K562 (cell line): ENCODE measurements around the gene TBC1D5. TPM values are rescaled to one million over a fixed set of nuclear protein-coding genes. Genes with fewer than 3 reads are reported as not detected.

Experiments
- ATAC-seq: fragments of 200-7000 bp; cut with Tn5 transposase; 3 replicates; pipeline ENCODE4 v1.9.1; 2020; ENCODE audit warnings: moderate library complexity
- BruUV-seq: library from RNA; stranded (reverse); fragments of 400-500 nt; replicated peaks from 2 replicates; lab custom pipeline; 2021; lab: Mats Ljungman, UMichigan
- CTCF ChIA-PET: fragments of 300-600 bp; formaldehyde crosslinking; extraction: SDS; loops from one replicate; lab custom pipeline; 2021; ENCODE audit warnings: low intra/inter-chr PET ratio; lab: Yijun Ruan, JAX
- POLR2A ChIA-PET: fragments of 300-600, 350-650 bp; sonication (Branson Sonifier 250); formaldehyde crosslinking; extraction: SDS; loops from one replicate; lab custom pipeline; 2021; ENCODE audit warnings: antibody characterized with exemption, inconsistent platforms; lab: Yijun Ruan, JAX
- DNase-seq, 4 experiments: peaks; one replicate each; pipeline versions ENCODE4 v3.0.0 to v3.0.0-alpha.2; 2011 to 2018; ENCODE audit warnings: low spot score in 3 of 4, mixed read lengths in 3 of 4; ENCODE audit errors: extremely low read depth in 1 of 4
- FAIRE-seq: peaks from 2 replicates; lab custom pipeline; 2011; peaks lifted over from hg19 to GRCh38; lab: Jason Lieb, UNC
- H2AFZ ChIP-seq: 2 replicates; pipeline ENCODE4 v1.6.0; 2011; ENCODE audit warnings: low read depth, low read length, control low read depth, inconsistent platforms
- H3K27ac ChIP-seq: fragments of 200-600 bp; 3 replicates; pipeline ENCODE4 v1.8.0; 2011; ENCODE audit warnings: low read depth, mild to moderate bottlenecking, control low read depth, inconsistent platforms, low read length, moderate library complexity, mixed read lengths; ENCODE audit errors: extremely low read depth
- H3K27me3 ChIP-seq, 2 experiments: fragments of 300-600 bp in 1 of 2; 2 replicates in 1 of 2; 3 replicates in 1 of 2; pipeline versions ENCODE4 v1.6.0 to v1.8.0; 2011; ENCODE audit warnings: inconsistent platforms in 2 of 2, low read length in 2 of 2, mild to moderate bottlenecking in 1 of 2, mixed read lengths in 1 of 2, moderate library complexity in 1 of 2; ENCODE audit not compliant: control insufficient read depth in 2 of 2, insufficient read depth in 2 of 2
- H3K36me3 ChIP-seq: fragments of 300-600 bp; 3 replicates; pipeline ENCODE4 v1.8.0; 2011; ENCODE audit warnings: mild to moderate bottlenecking, low read length, inconsistent platforms; ENCODE audit not compliant: control insufficient read depth, insufficient read depth
- H3K4me1 ChIP-seq, 2 experiments: fragments of 200-600 bp in 1 of 2; replicated peaks in 1 of 2; 2 replicates in 1 of 2; 3 replicates in 1 of 2; pipeline versions ENCODE4 v1.5.1 to v1.8.0; 2011; ENCODE audit warnings: inconsistent platforms in 2 of 2, low read length in 2 of 2, mild to moderate bottlenecking in 1 of 2, mixed read lengths in 1 of 2, moderate library complexity in 1 of 2; ENCODE audit not compliant: control insufficient read depth in 2 of 2, insufficient read depth in 2 of 2
- H3K4me2 ChIP-seq: 2 replicates; pipeline ENCODE4 v1.6.1; 2011; ENCODE audit warnings: low read length, control low read depth, inconsistent platforms, mixed read lengths; ENCODE audit not compliant: insufficient read depth
- H3K4me3 ChIP-seq: fragments of 200-600 bp; sonication (generic), shearing (Covaris generic); 2 replicates; pipeline ENCODE4 v1.5.1; 2016; ENCODE audit warnings: control low read depth, inconsistent platforms
- H3K79me2 ChIP-seq: fragments of 200-600 bp; 3 replicates; pipeline ENCODE4 v1.8.0; 2011; ENCODE audit warnings: low read length, inconsistent platforms; ENCODE audit not compliant: control insufficient read depth, insufficient read depth
- H3K9ac ChIP-seq, 2 experiments: 2 replicates each; pipeline versions ENCODE4 v1.6.0 to v1.6.1; 2011; ENCODE audit warnings: low read depth in 2 of 2, low read length in 2 of 2, control low read depth in 1 of 2, inconsistent platforms in 1 of 2, mild to moderate bottlenecking in 1 of 2, mixed read lengths in 1 of 2; ENCODE audit not compliant: insufficient read depth in 1 of 2
- H3K9me1 ChIP-seq: one replicate; pipeline ENCODE4 v1.6.0; 2011; ENCODE audit warnings: inconsistent platforms, mild to moderate bottlenecking, low read length, moderate library complexity; ENCODE audit not compliant: control insufficient read depth, insufficient read depth
- H3K9me3 ChIP-seq: replicated peaks from 2 replicates; pipeline ENCODE4 v1.5.1; 2011; ENCODE audit warnings: low read depth, low read length, inconsistent platforms; ENCODE audit not compliant: control insufficient read depth, insufficient read depth
- H4K20me1 ChIP-seq: replicated peaks from 2 replicates; pipeline ENCODE4 v1.6.1; 2011; ENCODE audit warnings: low read length, inconsistent platforms, mixed read lengths; ENCODE audit not compliant: control insufficient read depth, insufficient read depth
- BMI1 ChIP-seq: fragments of 150-350 bp; IDR thresholded peaks from 2 replicates; pipeline ENCODE4 v1.6.1; 2014; ENCODE audit warnings: low read length
- CCNT2 ChIP-seq: IDR thresholded peaks from 2 replicates; pipeline ENCODE4 v1.6.1; 2011; ENCODE audit warnings: borderline replicate concordance, low read depth, mild to moderate bottlenecking, moderate library complexity, mixed read lengths, low read length; ENCODE audit not compliant: insufficient read length; ENCODE audit errors: extremely low read depth
- DMBX1 ChIP-seq: fragments of 250-450 bp; sonication (Bioruptor Pico); IDR thresholded peaks from 2 replicates; pipeline ENCODE4 v1.8.0; 2022; ENCODE audit warnings: inconsistent platforms, mild to moderate bottlenecking, moderate library complexity, borderline replicate concordance
- FOXA3 ChIP-seq, 2 experiments: fragments of 450-650 bp in 1 of 2; sonication (generic) in 1 of 2; formaldehyde crosslinking; IDR thresholded peaks in 1 of 2; conservative IDR thresholded peaks in 1 of 2; 2 replicates each; pipeline versions ENCODE4 v1.4.0 to v1.8.0; 2020 to 2022; ENCODE audit warnings: mild to moderate bottlenecking in 2 of 2, missing genetic modification reagents in 1 of 2
- FOXP1 ChIP-seq: sonication (generic); formaldehyde crosslinking; IDR thresholded peaks from 2 replicates; pipeline ENCODE4 v1.8.0; 2022; ENCODE audit warnings: mild to moderate bottlenecking, missing genetic modification reagents
- HDAC1 ChIP-seq, 2 experiments: fragments of 450-650 bp; IDR thresholded peaks; 2 replicates each; pipeline ENCODE4 v1.6.1; 2016 to 2017; ENCODE audit warnings: inconsistent platforms in 1 of 2, mild to moderate bottlenecking in 1 of 2, moderate library complexity in 1 of 2
- MEF2D ChIP-seq: conservative IDR thresholded peaks from 2 replicates; pipeline ENCODE4 v1.6.1; 2016; ENCODE audit warnings: low read depth, missing genetic modification characterization, missing compliant biosample characterization
- NCOA2 ChIP-seq, 2 experiments: fragments of 450-650 bp; IDR thresholded peaks; 2 replicates each; pipeline ENCODE4 v1.6.1; 2018; ENCODE audit warnings: mild to moderate bottlenecking in 2 of 2, moderate library complexity in 1 of 2; ENCODE audit not compliant: partially characterized antibody in 2 of 2
- PML ChIP-seq: IDR thresholded peaks from 2 replicates; pipeline ENCODE4 v1.6.1; 2012; ENCODE audit warnings: low read length, inconsistent platforms
- POLR2A ChIP-seq: fragments of 450-650 bp; conservative IDR thresholded peaks from 2 replicates; pipeline ENCODE4 v1.6.1; 2016
- POU5F1 ChIP-seq: fragments of 150-350 bp; IDR thresholded peaks from 2 replicates; pipeline ENCODE4 v1.6.1; 2014; ENCODE audit warnings: borderline replicate concordance, low read length, low read depth, mild to moderate bottlenecking; ENCODE audit not compliant: partially characterized antibody
- SMAD4 ChIP-seq: fragments of 250-450 bp; sonication (Bioruptor Pico); conservative IDR thresholded peaks from 2 replicates; pipeline ENCODE4 v1.8.0; 2021; ENCODE audit warnings: inconsistent platforms, mild to moderate bottlenecking, moderate library complexity
- TCFL5 ChIP-seq: fragments of 250-450 bp; sonication (Bioruptor Pico); conservative IDR thresholded peaks from 2 replicates; pipeline ENCODE4 v1.6.1; 2021; ENCODE audit warnings: mild to moderate bottlenecking, moderate library complexity, matching md5 sums
- U2AF2 ChIP-seq: fragments of 200-400 bp; formaldehyde crosslinking; optimal IDR thresholded peaks from 2 replicates; pipeline ENCODE3; 2017; ENCODE audit warnings: low read depth, mild to moderate bottlenecking, low read length
- USF1 ChIP-seq: sonication (generic); formaldehyde crosslinking; IDR thresholded peaks from 2 replicates; pipeline ENCODE4 v1.9.0; 2022; ENCODE audit warnings: mild to moderate bottlenecking, missing genetic modification reagents
- ZBED1 ChIP-seq: IDR thresholded peaks from 2 replicates; pipeline ENCODE4 v1.6.1; 2014
- ZKSCAN1 ChIP-seq: fragments of 150-350 bp; IDR thresholded peaks from 2 replicates; pipeline ENCODE4 v1.6.1; 2016; ENCODE audit warnings: low read depth, low read length
- in situ Hi-C: fragments of 300-500 bp; cut with MboI; formaldehyde crosslinking; loops from 4 replicates; pipeline ENCODE4 v1.15.0; 2018; ENCODE audit warnings: inconsistent platforms, mixed read lengths
- intact Hi-C: fragments of 100-400 bp; cut with micrococcal nuclease; formaldehyde crosslinking; loops from 2 replicates; pipeline ENCODE4 v1.14.2; 2022
- polyA plus RNA-seq, 8 experiments: library from polyadenylated mRNA; depleted of rRNA in 4 of 8; stranded (reverse) in 5 of 8; unstranded in 3 of 8; fragments of >200 nt; fragmentation: Nextera tagmentation in 2 of 8; fragmentation: Illumina TruSeq in 1 of 8; extraction: Ambion mirVana in 2 of 8; extraction: Trizol in 1 of 8; gene quantifications; 2 replicates each; pipeline versions ENCODE4 v1.2.1 to v1.2.3, GENCODE V29; 2011 to 2014; ENCODE audit warnings: inconsistent platforms in 1 of 8, missing spikeins in 1 of 8
- total RNA-seq, 7 experiments: library from RNA; depleted of rRNA in 6 of 7; stranded (reverse); fragments of >200 nt in 6 of 7; fragmentation: Illumina TruSeq in 2 of 7; extraction: Trizol in 2 of 7; gene quantifications; 2 replicates each; pipeline versions ENCODE4 v1.2.1 to v1.2.3, GENCODE V29; 2011 to 2021; ENCODE audit warnings: low replicate concordance in 1 of 7

TBC1D5 gene
- total and polyA plus RNA-seq, 9 of the 15 experiments (the other 6 are each of a cell fraction or from before 2014, with no cell fraction given), result 2.9 to 38.1 (median 25.6) TPM

DNA sequence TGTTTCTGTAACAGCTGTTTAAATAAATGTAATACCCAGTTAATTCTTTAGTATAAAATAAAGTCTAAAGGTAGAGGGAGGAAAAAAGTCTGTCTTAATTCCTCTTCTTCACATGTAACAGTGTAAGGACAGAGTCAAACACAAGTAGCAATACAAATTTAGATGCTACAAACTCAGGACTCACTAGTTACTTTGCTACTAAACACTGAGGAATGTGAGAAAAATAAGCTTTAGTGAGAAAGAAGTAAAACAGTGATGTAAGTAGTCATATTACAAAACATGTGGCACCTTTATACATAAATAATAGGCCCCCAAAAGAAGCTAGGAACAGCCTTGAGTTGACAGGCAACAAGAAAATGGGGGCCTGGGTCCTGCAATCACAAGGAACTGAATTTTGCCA is 113.0 kb downstream of the TBC1D5 start:
- H3K4me3 ChIP-seq, result no peak overlapping the region
- no peaks in the 10 kb centered on the region for H4K20me1 ChIP-seq
- H3K4me1 ChIP-seq, result peaks cover 3 to 10% of the 10 kb centered on the region in 2 experiments; a peak in 4 of 5 replicates
- H3K4me2 ChIP-seq, result no peak overlapping the region
- H3K27ac ChIP-seq, result no peak overlapping the region
- no TSS peak for BruUV-seq
- H3K9ac ChIP-seq, result no peak overlapping the region
- intact Hi-C loops, result no loop called here
- ATAC-seq, result no peak
- no peaks in the 10 kb centered on the region for H3K36me3 ChIP-seq
- H3K27me3 ChIP-seq, result no peaks in the 10 kb centered on the region
- H3K79me2 ChIP-seq, result no peaks in the 10 kb centered on the region
- in situ Hi-C loops, result loop anchor here (25.0 kb wide), 1 partner anchor 208 kb away; no protein-coding TSS in a partner anchor
- CTCF ChIA-PET, result no interaction called here
- FAIRE-seq, result no peak
- H2AFZ ChIP-seq, result no peak overlapping the region
- DNase-seq, result no peak
- no peaks in the 10 kb centered on the region for H3K9me3 ChIP-seq
- POLR2A ChIA-PET, result interaction anchor here (1.2 kb wide), 1 partner anchor 11 kb away, joined by 5 read pairs; no protein-coding TSS in a partner anchor
- H3K9me1 ChIP-seq, result no peaks in the 10 kb centered on the region
- TF ChIP-seq SMAD4, result no peak
- TF ChIP-seq TCFL5 (CRISPR knock-in tag), result no peak
- no peak for TF ChIP-seq USF1
- no peak for TF ChIP-seq FOXA3 (CRISPR knock-in tag; conservative IDR thresholded peaks at IDR 0.05 in 1 of 2, IDR thresholded peaks at IDR 0.05 in 1 of 2)
- no peak for TF ChIP-seq HDAC1 (IDR thresholded peaks at IDR 0.05)
- no peak for TF ChIP-seq MEF2D (tag)
- TF ChIP-seq POU5F1, result no peak
- no peak for TF ChIP-seq BMI1
- no peak for TF ChIP-seq U2AF2
- no peak for TF ChIP-seq CCNT2
- TF ChIP-seq FOXP1 (CRISPR knock-in tag), result no peak
- TF ChIP-seq NCOA2 (IDR thresholded peaks at IDR 0.05; ENCODE audit: partially characterized antibody in 2 of 2), result no peak
- no peak for TF ChIP-seq POLR2A
- no peak for TF ChIP-seq ZBED1
- TF ChIP-seq ZKSCAN1, result no peak
- TF ChIP-seq DMBX1 (CRISPR knock-in tag), result no peak
- TF ChIP-seq PML, result no peak
